Heart left ventricle (tissue), 16 donors: ENCODE measurements around the gene CSF1. TPM values are rescaled to one million over a fixed set of nuclear protein-coding genes. Genes with fewer than 3 reads are reported as not detected.
A peak's percentile ranks its signal among the peaks of the same experiment; 100 is the strongest.

ENCODE experiments used
- ATAC-seq, 4 donors: fragments of 200-7000 bp; cut with Tn5 transposase; one replicate each; pipeline ENCODE4 v1.9.1; 2020 to 2022; ENCODE audit warnings: moderate library complexity in 4 of 4, mild to moderate bottlenecking in 3 of 4, moderate number of reproducible peaks in 1 of 4
- DNase-seq, 5 donors: peaks; one replicate each; pipeline ENCODE4 v3.0.0-alpha.2; 2020
- H3K27ac ChIP-seq, 12 donors: fragments of 200-600 bp; sonication (generic) in 4 of 12; one replicate each; pipeline versions ENCODE4 v1.5.0 to v1.8.0; 2016 to 2022; ENCODE audit warnings: mild to moderate bottlenecking in 2 of 12
- H3K27me3 ChIP-seq, 9 donors: fragments of 200-600 bp; sonication (generic) in 2 of 9; one replicate each; pipeline versions ENCODE4 v1.5.1 to v1.8.0; 2016 to 2022; ENCODE audit warnings: mild to moderate bottlenecking in 3 of 9
- H3K36me3 ChIP-seq, 9 donors: fragments of 200-600 bp; sonication (generic) in 2 of 9; one replicate each; pipeline versions ENCODE4 v1.5.0 to v1.8.0; 2018 to 2022; ENCODE audit warnings: mild to moderate bottlenecking in 2 of 9
- H3K4me1 ChIP-seq, 12 donors: fragments of 200-600 bp; sonication (generic) in 4 of 12; one replicate each; pipeline versions ENCODE4 v1.5.0 to v1.8.0; 2016 to 2022; ENCODE audit warnings: mild to moderate bottlenecking in 3 of 12
- H3K4me3 ChIP-seq, 12 donors: fragments of 200-600 bp; sonication (generic) in 4 of 12; one replicate each; pipeline versions ENCODE4 v1.5.0 to v1.8.0; 2017 to 2022; ENCODE audit warnings: mild to moderate bottlenecking in 9 of 12, moderate library complexity in 4 of 12
- H3K9me3 ChIP-seq, 12 donors: fragments of 200-600 bp; sonication (generic) in 4 of 12; one replicate each; pipeline versions ENCODE4 v1.5.0 to v1.8.0; 2016 to 2022; ENCODE audit warnings: mild to moderate bottlenecking in 1 of 12
- POLR2A ChIP-seq, 2 donors: fragments of 450-650 bp; IDR thresholded peaks; one replicate each; pipeline ENCODE4 v1.6.1; 2017; ENCODE audit warnings: antibody characterized with exemption in 2 of 2, mild to moderate bottlenecking in 2 of 2, moderate library complexity in 2 of 2
- WGBS, 4 donors: extraction: QIAGEN DNeasy Blood & Tissue Kit in 2 of 4; methylation state at CpG; one replicate each; pipeline versions ENCODE4 v1.1.5 to v1.1.7; 2013 to 2018; 5-methylcytosine and 5-hydroxymethylcytosine counted together
- intact Hi-C, 10 donors: fragments of 100-400 bp; cut with DNase I; formaldehyde crosslinking; loops; one replicate each; pipeline versions ENCODE4 v1.11.1 to v1.14.2; 2022
- polyA plus RNA-seq, 2 donors: library from polyadenylated mRNA; stranded (reverse); fragments of 200-250 nt; gene quantifications; one replicate each; pipeline ENCODE4 v1.2.3, GENCODE V29; 2013
- total RNA-seq, 9 donors: library from RNA; depleted of rRNA in 2 of 9; stranded (reverse); fragments of >200 nt in 2 of 9; fragmentation: NEBNext Ultra II Directional in 3 of 9; extraction: Animal tissue kit (Norgen Biotek cat#: 25700) in 3 of 9; gene quantifications; one replicate each; pipeline versions ENCODE4 v1.1.0 to v1.2.4, GENCODE V29; 2016 to 2023
- TF ChIP-seq, protein P1 (sequence below), 12 donors: fragments of 200-600 bp; sonication (generic) in 4 of 12; IDR thresholded peaks; one replicate each; pipeline versions ENCODE4 v1.5.0 to v1.8.0; 2018 to 2022; ENCODE audit warnings: antibody characterized with exemption in 12 of 12, mild to moderate bottlenecking in 5 of 12
- donor health status: ischemic (EF 13 %, LVEDD 7.1; RV severe dilation, severe dysfunction).
- donor health status: healthy with polysubstance abuse.
- donor health status: DM: no; HTN: yes; CAD: no.
- donor health status: DM: no; HTN: no; CAD: no.
- donor health status: ischemic (EF 25% LVEDD 6.9; RV normal size, moderate dysfunction).
- donor health status: ischemic (EF 25% LVEDD 5.7; RV mildly dilated, moderate dysfunction).
- donor health status: healthy.
- donor health status: DM: yes; HTN: yes; CAD: no.
- donor health status: ischemic (EF 35%, LVEDD 5.7; RV mildly dilated, moderate dysfunction).
- donor health status: nonischemic (EF 11% LVEDD 7.7; RV severe dilation, severe dysfunction).
- donor health status: DM: yes; HTN: yes; CAD: no.
- donor health status: PGD.
- donor health status: ischemic (EF 29% LVEDD 5.4; RV normal size, mild dysfunction).
- donor health status: nonischemic (EF 23%, LVEDD 6.1; RV moderate dilation, normal function).

The CSF1 gene
- total and polyA plus RNA-seq, 11 donors, result 9.0 to 64.8 (median 13.3) TPM

- Histone ChIP-seq H3K36me3 (no peaks in the 10 kb centered on the region), H3K9me3 (no peaks in the 10 kb centered on the region), H3K27ac (peak overlapping the region in 8 of 12 donors; percentile 45 to 73 (median 62)), H3K4me3 (no peak overlapping the region), H3K4me1 (peaks cover 4 to 55% (median 25%) of the 10 kb centered on the region in 12 donors), H3K27me3 (no peaks in the 10 kb centered on the region)
- ATAC-seq (no peak), DNase-seq (no peak)
- TF ChIP-seq, protein P1, sequence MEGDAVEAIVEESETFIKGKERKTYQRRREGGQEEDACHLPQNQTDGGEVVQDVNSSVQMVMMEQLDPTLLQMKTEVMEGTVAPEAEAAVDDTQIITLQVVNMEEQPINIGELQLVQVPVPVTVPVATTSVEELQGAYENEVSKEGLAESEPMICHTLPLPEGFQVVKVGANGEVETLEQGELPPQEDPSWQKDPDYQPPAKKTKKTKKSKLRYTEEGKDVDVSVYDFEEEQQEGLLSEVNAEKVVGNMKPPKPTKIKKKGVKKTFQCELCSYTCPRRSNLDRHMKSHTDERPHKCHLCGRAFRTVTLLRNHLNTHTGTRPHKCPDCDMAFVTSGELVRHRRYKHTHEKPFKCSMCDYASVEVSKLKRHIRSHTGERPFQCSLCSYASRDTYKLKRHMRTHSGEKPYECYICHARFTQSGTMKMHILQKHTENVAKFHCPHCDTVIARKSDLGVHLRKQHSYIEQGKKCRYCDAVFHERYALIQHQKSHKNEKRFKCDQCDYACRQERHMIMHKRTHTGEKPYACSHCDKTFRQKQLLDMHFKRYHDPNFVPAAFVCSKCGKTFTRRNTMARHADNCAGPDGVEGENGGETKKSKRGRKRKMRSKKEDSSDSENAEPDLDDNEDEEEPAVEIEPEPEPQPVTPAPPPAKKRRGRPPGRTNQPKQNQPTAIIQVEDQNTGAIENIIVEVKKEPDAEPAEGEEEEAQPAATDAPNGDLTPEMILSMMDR (IDR thresholded peaks at IDR 0.05), result no peak
- no peak for TF ChIP-seq POLR2A (IDR thresholded peaks at IDR 0.05)
- intact Hi-C loops, result no loop called here
- 91 to 93% (median 93%) methylated on average over 14 to 15 of the region's 15 CpGs for WGBS, 4 donors
Observed at GRCh38 chr1:109882288-109883245, 28.1 kb upstream of the CSF1 start.

GRCh38 chr1:109883248-109883955 lies 27.2 kb upstream of the CSF1 start:
- no peaks in the 10 kb centered on the region for H3K9me3 ChIP-seq
- WGBS, 4 donors, result 56 to 59% (median 57%) methylated on average over 9 of the region's 9 CpGs
- intact Hi-C loops, result no loop called here

DNA sequence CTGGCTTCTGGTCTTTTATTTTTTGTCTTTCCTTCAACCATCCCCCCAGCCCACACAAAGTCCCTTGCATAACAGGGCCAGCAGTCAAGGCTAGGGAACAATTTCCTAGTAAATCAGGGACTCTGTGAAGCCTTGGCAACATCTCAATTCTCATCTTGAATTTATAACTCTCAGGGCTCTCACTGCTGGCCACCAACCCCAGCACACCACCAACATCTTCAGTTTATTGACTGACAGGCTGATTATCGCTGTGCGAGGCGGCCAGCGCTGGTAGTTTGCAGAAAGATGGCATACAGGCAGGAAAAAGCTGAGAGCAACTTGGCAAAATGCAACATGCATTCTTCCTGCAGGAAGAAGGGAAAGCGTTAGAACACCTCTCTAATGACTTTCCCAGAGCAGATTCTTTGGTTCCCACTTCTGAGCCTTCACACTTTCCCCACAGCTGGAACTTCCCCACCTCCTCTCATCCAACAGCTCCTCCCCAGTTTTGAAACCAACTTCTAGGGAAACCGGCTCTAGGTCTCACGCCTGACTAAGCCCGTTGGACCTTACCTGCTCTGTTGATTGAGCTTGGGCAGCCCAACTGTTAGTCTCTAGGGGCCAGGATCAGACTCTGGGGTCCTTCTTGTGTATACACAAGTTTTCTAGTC lies 26.3 kb upstream of the CSF1 start:
- no peak for DNase-seq
- TF ChIP-seq, protein P1 (IDR thresholded peaks at IDR 0.05), result no peak
- no peak for TF ChIP-seq POLR2A (IDR thresholded peaks at IDR 0.05)
- H3K27me3 ChIP-seq, result no peaks in the 10 kb centered on the region
- no peaks in the 10 kb centered on the region for H3K36me3 ChIP-seq
- peaks cover 4 to 57% (median 18%) of the 10 kb centered on the region in 12 donors for H3K4me1 ChIP-seq
- intact Hi-C loops, result no loop called here
- ATAC-seq, result peak in 1 of 4 donors; percentile 5
- 67 to 74% (median 74%) methylated on average over 8 of the region's 8 CpGs for WGBS, 4 donors
- H3K9me3 ChIP-seq, result no peaks in the 10 kb centered on the region
- peak overlapping the region in 7 of 12 donors; percentile 31 to 70 (median 61) for H3K27ac ChIP-seq
- no peak overlapping the region for H3K4me3 ChIP-seq

More at GRCh38 chr1:109883248-109883955, 27.2 kb upstream of the CSF1 start:
- Histone ChIP-seq H3K4me3 (no peak overlapping the region), H3K27ac (peak overlapping the region in 11 of 12 donors; percentile 2 to 73 (median 54)), H3K27me3 (no peaks in the 10 kb centered on the region), H3K36me3 (no peaks in the 10 kb centered on the region), H3K4me1 (peaks cover 4 to 57% (median 19%) of the 10 kb centered on the region in 12 donors)
- ATAC-seq, result peak; percentile 49 to 80 (median 66)
- DNase-seq, result peak in 2 of 5 donors; percentile 33 to 67
- no peak for TF ChIP-seq POLR2A (IDR thresholded peaks at IDR 0.05)
- TF ChIP-seq, protein P1 (IDR thresholded peaks at IDR 0.05), result no peak
